Measurements from ENCODE around the gene PRSS22. TPM values are rescaled to one million over a fixed set of nuclear protein-coding genes. Genes with fewer than 3 reads are reported as not detected.

Gene PRSS22
- total and polyA plus RNA-seq, 4 donors: 0.31 to 1.5 TPM; not detected in 2

DNA sequence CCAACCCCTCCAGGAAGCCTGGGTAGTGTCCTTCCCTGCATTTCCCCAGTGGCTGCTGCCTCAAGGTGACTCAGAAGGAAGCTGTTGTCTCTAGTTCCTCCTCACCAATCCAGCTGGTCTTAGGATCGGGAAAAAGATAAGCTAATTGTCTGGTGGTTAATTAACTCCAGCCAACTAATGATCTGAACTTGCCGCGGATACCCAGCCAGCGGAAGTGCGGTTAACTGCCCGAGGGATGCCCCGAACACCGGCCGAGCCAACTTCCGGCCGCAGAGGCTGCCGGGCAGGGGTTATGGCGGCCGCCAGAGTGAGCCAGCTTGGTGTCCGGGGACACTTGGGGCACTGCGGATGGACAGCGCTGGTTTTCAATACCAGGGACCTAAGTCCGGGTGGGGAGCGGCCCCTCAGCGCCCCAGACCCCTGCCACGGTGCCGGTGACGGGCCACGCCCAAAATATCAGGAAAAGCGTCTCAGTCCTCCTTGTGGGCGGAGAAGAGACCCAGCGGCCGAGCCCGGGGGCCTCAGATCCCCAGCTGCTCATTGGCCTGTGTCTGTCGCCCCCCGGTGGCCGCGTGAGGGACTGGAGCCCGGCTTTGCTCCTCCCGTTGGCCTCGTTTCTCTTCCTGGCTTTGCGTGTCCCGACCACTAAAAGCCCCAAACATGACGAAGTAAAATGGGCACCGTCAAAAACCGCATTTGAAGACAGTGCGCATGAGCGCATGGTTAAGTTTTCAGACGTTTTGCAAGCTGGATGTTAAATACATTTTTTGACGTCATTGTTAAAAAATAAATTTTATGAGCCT is 10.2 kb upstream of the PRSS22 start:
- Histone ChIP-seq H3K4me1 (ENCODE audit: control insufficient read depth in 1 of 2, insufficient read depth in 2 of 2, low read length in 2 of 2) (peaks cover 0 to 3% of the 10 kb centered on the region in 2 donors), H3K27me3 (ENCODE audit: control insufficient read depth in 1 of 2, insufficient read depth in 2 of 2, low read length in 1 of 2) (no peaks in the 10 kb centered on the region), H3K9me3 (ENCODE audit: control insufficient read depth, low read length) (no peaks in the 10 kb centered on the region), H3K4me3 (ENCODE audit: low read length in 2 of 2) (peak overlapping the region; percentile 10 to 27), H3K27ac (ENCODE audit: low read depth in 1 of 2, low read length in 2 of 2) (peak overlapping the region in 1 of 2 donors; percentile 49), H3K36me3 (ENCODE audit: control insufficient read depth in 1 of 2, insufficient read depth in 2 of 2, low read length in 1 of 2) (no peaks in the 10 kb centered on the region)
- intact Hi-C loops (cut with DNase I): loop anchor here in 1 of 2 donors (2.0 kb wide), 1 partner anchor 59 kb away; no protein-coding TSS in a partner anchor
- DNase-seq: peak; percentile 96 to 98
- 1% methylated on average over 44 to 45 of the region's 45 CpGs for WGBS, 2 donors
- peak; percentile 99 for ATAC-seq (ENCODE audit: low FRiP score)

DNA sequence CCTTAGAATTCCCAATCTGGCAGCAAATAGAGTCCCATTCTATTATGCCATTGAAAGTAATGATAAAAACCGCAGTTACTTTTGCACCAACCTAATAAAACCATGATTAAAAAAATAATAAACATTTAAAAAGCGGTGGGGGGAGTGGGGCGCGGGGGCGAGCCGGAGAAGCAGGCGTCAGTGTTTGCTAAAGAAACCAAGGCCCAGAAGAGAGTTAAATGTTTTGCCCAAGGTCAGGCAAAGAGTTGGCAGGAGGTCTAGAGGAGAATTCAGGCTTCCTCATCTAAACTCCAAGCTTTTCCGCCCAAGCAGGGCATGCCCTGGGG is 9.7 kb upstream of the PRSS22 start:
- Histone ChIP-seq H3K27me3 (ENCODE audit: control insufficient read depth in 1 of 2, insufficient read depth in 2 of 2, low read length in 1 of 2) (no peaks in the 10 kb centered on the region), H3K36me3 (ENCODE audit: control insufficient read depth in 1 of 2, insufficient read depth in 2 of 2, low read length in 1 of 2) (no peaks in the 10 kb centered on the region), H3K9me3 (ENCODE audit: control insufficient read depth, low read length) (no peaks in the 10 kb centered on the region), H3K27ac (ENCODE audit: low read depth in 1 of 2, low read length in 2 of 2) (peak overlapping the region in 1 of 2 donors; percentile 49), H3K4me1 (ENCODE audit: control insufficient read depth in 1 of 2, insufficient read depth in 2 of 2, low read length in 2 of 2) (peaks cover 0 to 3% of the 10 kb centered on the region in 2 donors), H3K4me3 (ENCODE audit: low read length in 2 of 2) (peak overlapping the region in 1 of 2 donors; percentile 27)
- intact Hi-C loops (cut with DNase I): no loop called here
- no peak for ATAC-seq (ENCODE audit: low FRiP score)
- 27 to 44% methylated on average over 8 of the region's 8 CpGs for WGBS, 2 donors
- no peak for DNase-seq

GRCh38 chr16:2866431-2866830 is 8.5 kb upstream of the PRSS22 start:
- no peak overlapping the region for H3K4me3 ChIP-seq (ENCODE audit: low read length in 2 of 2)
- WGBS, 2 donors: 53 to 64% methylated on average over 4 of the region's 4 CpGs
- no peaks in the 10 kb centered on the region for H3K27me3 ChIP-seq (ENCODE audit: control insufficient read depth in 1 of 2, insufficient read depth in 2 of 2, low read length in 1 of 2)
- H3K36me3 ChIP-seq (ENCODE audit: control insufficient read depth in 1 of 2, insufficient read depth in 2 of 2, low read length in 1 of 2): no peaks in the 10 kb centered on the region
- ATAC-seq (ENCODE audit: low FRiP score) (no peak), DNase-seq (no peak)
- no peak overlapping the region for H3K27ac ChIP-seq (ENCODE audit: low read depth in 1 of 2, low read length in 2 of 2)
- intact Hi-C loops (cut with DNase I): no loop called here
- H3K9me3 ChIP-seq (ENCODE audit: control insufficient read depth, low read length): no peaks in the 10 kb centered on the region
- H3K4me1 ChIP-seq (ENCODE audit: control insufficient read depth in 1 of 2, insufficient read depth in 2 of 2, low read length in 2 of 2): peaks cover 0 to 3% of the 10 kb centered on the region in 2 donors

DNA sequence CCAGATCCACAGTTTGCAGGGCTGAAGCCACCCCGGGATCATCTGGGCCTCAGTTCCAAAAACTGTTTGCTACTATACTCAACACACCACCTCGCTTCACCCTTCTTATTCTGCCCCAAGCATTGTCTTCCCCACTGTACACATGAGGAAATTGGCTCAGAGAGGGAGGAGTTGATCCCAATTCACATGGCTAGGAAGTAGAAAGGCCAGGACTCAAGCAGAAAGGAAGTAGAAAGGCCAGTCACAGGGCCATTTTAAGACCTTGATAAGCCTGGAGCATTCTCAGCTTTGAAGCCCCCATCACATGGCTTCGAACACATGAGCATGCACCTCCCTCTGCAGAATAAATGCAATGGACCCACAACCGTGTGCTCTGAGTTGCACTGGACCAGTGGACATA is 7.7 kb upstream of the PRSS22 start:
- Histone ChIP-seq H3K4me1 (ENCODE audit: control insufficient read depth in 1 of 2, insufficient read depth in 2 of 2, low read length in 2 of 2) (peaks cover 0 to 3% of the 10 kb centered on the region in 2 donors), H3K9me3 (ENCODE audit: control insufficient read depth, low read length) (peaks cover 4% of the 10 kb centered on the region), H3K27ac (ENCODE audit: low read depth in 1 of 2, low read length in 2 of 2) (no peak overlapping the region), H3K27me3 (ENCODE audit: control insufficient read depth in 1 of 2, insufficient read depth in 2 of 2, low read length in 1 of 2) (no peaks in the 10 kb centered on the region), H3K36me3 (ENCODE audit: control insufficient read depth in 1 of 2, insufficient read depth in 2 of 2, low read length in 1 of 2) (no peaks in the 10 kb centered on the region), H3K4me3 (ENCODE audit: low read length in 2 of 2) (no peak overlapping the region)
- 52 to 61% methylated on average over 4 of the region's 4 CpGs for WGBS, 2 donors
- DNase-seq: no peak
- intact Hi-C loops (cut with DNase I): no loop called here
- ATAC-seq (ENCODE audit: low FRiP score): no peak

DNA sequence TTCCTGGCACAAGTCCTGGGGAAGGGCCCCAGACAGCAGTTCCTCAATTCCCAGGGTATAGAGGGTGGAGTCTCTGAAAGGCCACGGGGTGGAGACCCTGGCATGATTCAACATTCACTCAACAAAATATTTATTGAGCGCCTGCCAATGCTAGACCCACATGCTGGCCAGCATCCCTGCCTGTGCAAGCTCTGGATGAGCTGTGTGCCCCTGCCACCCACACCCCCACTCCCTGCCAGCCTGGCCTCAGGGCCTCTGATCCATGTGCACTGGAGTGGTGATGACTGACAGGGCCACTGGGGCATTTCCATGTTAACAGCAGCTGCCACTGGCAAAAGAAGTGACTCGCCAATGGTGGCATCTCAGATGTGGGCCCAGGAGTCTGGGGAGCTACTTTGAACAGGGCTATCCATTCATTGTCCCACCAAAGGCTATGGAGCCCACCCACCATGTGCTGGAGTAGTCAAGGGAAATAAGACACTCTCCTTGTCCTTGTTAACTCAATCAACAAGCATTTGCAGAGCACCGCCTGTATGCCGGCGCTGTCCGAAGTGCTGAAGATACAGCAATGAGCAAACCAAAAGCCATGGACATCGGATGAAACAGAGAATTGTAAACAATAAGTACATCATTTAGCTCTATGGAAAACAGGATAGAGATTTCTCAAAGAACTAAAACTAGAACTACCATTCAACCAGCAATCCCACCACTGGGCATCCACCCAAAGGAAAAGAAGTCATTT is 3.0 kb upstream of the PRSS22 start:
- intact Hi-C loops (cut with DNase I): no loop called here

GRCh38 chr16:2859686-2860265 is 1.8 kb upstream of the PRSS22 start:
- DNase-seq (no peak), ATAC-seq (ENCODE audit: low FRiP score) (no peak)
- H3K36me3 ChIP-seq (ENCODE audit: control insufficient read depth in 1 of 2, insufficient read depth in 2 of 2, low read length in 1 of 2): no peaks in the 10 kb centered on the region
- H3K27ac ChIP-seq (ENCODE audit: low read depth in 1 of 2, low read length in 2 of 2): no peak overlapping the region
- peaks cover 8% of the 10 kb centered on the region for H3K9me3 ChIP-seq (ENCODE audit: control insufficient read depth, low read length)
- H3K4me3 ChIP-seq (ENCODE audit: low read length in 2 of 2): no peak overlapping the region
- H3K27me3 ChIP-seq (ENCODE audit: control insufficient read depth in 1 of 2, insufficient read depth in 2 of 2, low read length in 1 of 2): no peaks in the 10 kb centered on the region
- WGBS, 2 donors: 67 to 69% methylated on average over 10 of the region's 10 CpGs
- intact Hi-C loops (cut with DNase I): no loop called here
- H3K4me1 ChIP-seq (ENCODE audit: control insufficient read depth in 1 of 2, insufficient read depth in 2 of 2, low read length in 2 of 2): no peaks in the 10 kb centered on the region

More for the DNA sequence above, 3.0 kb upstream of the PRSS22 start:
- H3K36me3 ChIP-seq (ENCODE audit: control insufficient read depth in 1 of 2, insufficient read depth in 2 of 2, low read length in 1 of 2): no peaks in the 10 kb centered on the region
- H3K27ac ChIP-seq (ENCODE audit: low read depth in 1 of 2, low read length in 2 of 2): no peak overlapping the region
- H3K27me3 ChIP-seq (ENCODE audit: control insufficient read depth in 1 of 2, insufficient read depth in 2 of 2, low read length in 1 of 2): no peaks in the 10 kb centered on the region
- H3K4me3 ChIP-seq (ENCODE audit: low read length in 2 of 2): no peak overlapping the region
- DNase-seq (no peak), ATAC-seq (ENCODE audit: low FRiP score) (no peak)
- 67 to 75% methylated on average over 8 of the region's 8 CpGs for whole genome bisulfite sequencing, 2 donors
- H3K4me1 ChIP-seq (ENCODE audit: control insufficient read depth in 1 of 2, insufficient read depth in 2 of 2, low read length in 2 of 2): no peaks in the 10 kb centered on the region
- peaks cover 8% of the 10 kb centered on the region for H3K9me3 ChIP-seq (ENCODE audit: control insufficient read depth, low read length)

- intact Hi-C loops (cut with DNase I): no loop called here
- Histone ChIP-seq H3K36me3 (ENCODE audit: control insufficient read depth in 1 of 2, insufficient read depth in 2 of 2, low read length in 1 of 2) (no peaks in the 10 kb centered on the region), H3K4me1 (ENCODE audit: control insufficient read depth in 1 of 2, insufficient read depth in 2 of 2, low read length in 2 of 2) (no peaks in the 10 kb centered on the region), H3K4me3 (ENCODE audit: low read length in 2 of 2) (no peak overlapping the region), H3K9me3 (ENCODE audit: control insufficient read depth, low read length) (peaks cover 8% of the 10 kb centered on the region), H3K27ac (ENCODE audit: low read depth in 1 of 2, low read length in 2 of 2) (no peak overlapping the region), H3K27me3 (ENCODE audit: control insufficient read depth in 1 of 2, insufficient read depth in 2 of 2, low read length in 1 of 2) (peaks cover 0 to 2% of the 10 kb centered on the region in 2 donors)
- ATAC-seq (ENCODE audit: low FRiP score): no peak
- WGBS, 2 donors: 12 to 20% methylated on average over 21 to 23 of the region's 23 CpGs
- DNase-seq: no peak
These were observed 465 bp upstream of the PRSS22 start for GRCh38 chr16:2858245-2859025.

DNA sequence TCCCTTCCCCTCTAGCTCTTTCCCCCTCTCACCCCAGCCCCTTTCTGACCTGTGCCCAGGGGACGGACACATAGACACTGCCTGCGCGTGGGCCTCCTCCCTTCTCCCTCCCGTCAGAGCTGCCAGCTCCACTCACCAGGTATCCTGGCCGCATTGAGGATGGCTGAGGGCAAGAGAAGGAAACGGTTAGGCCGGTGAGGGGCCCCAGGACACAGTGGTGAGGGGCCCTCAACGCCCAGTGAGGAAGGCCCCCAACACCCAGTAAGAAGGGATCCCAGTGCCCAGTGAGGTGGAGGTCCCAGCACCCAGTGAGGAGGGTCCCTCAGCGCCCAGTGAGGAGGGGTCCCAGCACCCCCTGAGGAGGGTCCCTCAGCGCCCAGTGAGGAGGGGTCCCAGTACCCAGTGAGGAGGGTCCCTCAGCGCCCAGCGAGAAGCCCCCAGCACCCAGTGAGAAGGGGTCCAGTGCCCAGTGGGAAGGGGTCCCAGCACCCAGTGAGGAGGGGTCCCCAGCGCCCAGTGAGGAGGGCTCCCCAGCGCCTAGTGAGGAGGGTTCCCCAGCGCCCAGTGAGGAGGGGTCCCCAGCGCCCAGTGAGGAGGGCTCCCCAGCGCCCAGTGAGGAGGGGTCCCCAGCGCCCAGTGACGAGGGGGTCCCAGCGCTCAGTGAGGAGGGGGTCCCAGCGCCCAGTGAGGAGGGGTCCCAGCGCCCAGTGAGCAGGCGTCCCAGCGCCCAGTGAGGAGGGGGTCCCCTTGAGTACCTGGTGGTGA is 1.1 kb downstream of the PRSS22 start:
- Histone ChIP-seq H3K27me3 (ENCODE audit: control insufficient read depth in 1 of 2, insufficient read depth in 2 of 2, low read length in 1 of 2) (peaks cover 0 to 2% of the 10 kb centered on the region in 2 donors), H3K36me3 (ENCODE audit: control insufficient read depth in 1 of 2, insufficient read depth in 2 of 2, low read length in 1 of 2) (no peaks in the 10 kb centered on the region), H3K27ac (ENCODE audit: low read depth in 1 of 2, low read length in 2 of 2) (no peak overlapping the region), H3K4me3 (ENCODE audit: low read length in 2 of 2) (no peak overlapping the region), H3K9me3 (ENCODE audit: control insufficient read depth, low read length) (peaks cover 8% of the 10 kb centered on the region), H3K4me1 (ENCODE audit: control insufficient read depth in 1 of 2, insufficient read depth in 2 of 2, low read length in 2 of 2) (no peaks in the 10 kb centered on the region)
- intact Hi-C loops (cut with DNase I): no loop called here
- no peak for DNase-seq
- 77 to 84% methylated on average over 23 to 24 of the region's 24 CpGs for WGBS, 2 donors
- ATAC-seq (ENCODE audit: low FRiP score): no peak

All from aorta (tissue), 5 donors.